ENCODE data around the gene METTL22.

GRCh38 chr16:8581831-8582580, 39.5 kb upstream of the METTL22 start:
- TF ChIP-seq, protein P1, sequence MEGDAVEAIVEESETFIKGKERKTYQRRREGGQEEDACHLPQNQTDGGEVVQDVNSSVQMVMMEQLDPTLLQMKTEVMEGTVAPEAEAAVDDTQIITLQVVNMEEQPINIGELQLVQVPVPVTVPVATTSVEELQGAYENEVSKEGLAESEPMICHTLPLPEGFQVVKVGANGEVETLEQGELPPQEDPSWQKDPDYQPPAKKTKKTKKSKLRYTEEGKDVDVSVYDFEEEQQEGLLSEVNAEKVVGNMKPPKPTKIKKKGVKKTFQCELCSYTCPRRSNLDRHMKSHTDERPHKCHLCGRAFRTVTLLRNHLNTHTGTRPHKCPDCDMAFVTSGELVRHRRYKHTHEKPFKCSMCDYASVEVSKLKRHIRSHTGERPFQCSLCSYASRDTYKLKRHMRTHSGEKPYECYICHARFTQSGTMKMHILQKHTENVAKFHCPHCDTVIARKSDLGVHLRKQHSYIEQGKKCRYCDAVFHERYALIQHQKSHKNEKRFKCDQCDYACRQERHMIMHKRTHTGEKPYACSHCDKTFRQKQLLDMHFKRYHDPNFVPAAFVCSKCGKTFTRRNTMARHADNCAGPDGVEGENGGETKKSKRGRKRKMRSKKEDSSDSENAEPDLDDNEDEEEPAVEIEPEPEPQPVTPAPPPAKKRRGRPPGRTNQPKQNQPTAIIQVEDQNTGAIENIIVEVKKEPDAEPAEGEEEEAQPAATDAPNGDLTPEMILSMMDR (IDR thresholded peaks at IDR 0.05): no peak
- TF ChIP-seq EP300 (IDR thresholded peaks at IDR 0.05) (no peak), POLR2A (IDR thresholded peaks at IDR 0.05; ENCODE audit: low read depth) (no peak)
